Stimulated activated CD4-positive, alpha-beta T cell treated with anti-CD3 and anti-CD28 coated beads, Interleukin-15, amount 100 ng/mL, for 24 hours (primary cell): ENCODE measurements around the gene MRPS5.

Experiments used
- DNase-seq: peaks from one replicate; pipeline ENCODE4 v3.0.0-alpha.2; 2020

The MRPS5 gene

GRCh38 chr2:95058989-95059641 is 62.5 kb downstream of the MRPS5 start:
- no peak for DNase-seq

GRCh38 chr2:95058466-95058988 is 63.1 kb downstream of the MRPS5 start:
- DNase-seq = no peak

GRCh38 chr2:95057535-95058370 is 63.9 kb downstream of the MRPS5 start:
- DNase-seq = no peak

- no peak for DNase-seq
Measured at GRCh38 chr2:95056461-95057459, 64.8 kb downstream of the MRPS5 start.

- no peak for DNase-seq
Measured at GRCh38 chr2:95056044-95056443, 65.6 kb downstream of the MRPS5 start.

GRCh38 chr2:95055262-95055661 is 66.3 kb downstream of the MRPS5 start:
- no peak for DNase-seq

- no peak for DNase-seq
Measured at GRCh38 chr2:95054016-95054415, 67.6 kb downstream of the MRPS5 start.

GRCh38 chr2:95053543-95053942 is 68.1 kb downstream of the MRPS5 start:
- no peak for DNase-seq

GRCh38 chr2:95052804-95053479 is 68.7 kb downstream of the MRPS5 start:
- no peak for DNase-seq

GRCh38 chr2:95052307-95052706 is 69.3 kb downstream of the MRPS5 start:
- no peak for DNase-seq

- DNase-seq = no peak
Measured at GRCh38 chr2:95051626-95052025, 70.0 kb downstream of the MRPS5 start.

- DNase-seq = peak; percentile 22
Measured at GRCh38 chr2:95050385-95051300, 71.0 kb downstream of the MRPS5 start.

GRCh38 chr2:95049961-95050360 is 71.6 kb downstream of the MRPS5 start:
- DNase-seq = no peak

GRCh38 chr2:95049683-95049955 is 72.0 kb downstream of the MRPS5 start:
- DNase-seq = no peak

GRCh38 chr2:95048825-95049682 is 72.6 kb downstream of the MRPS5 start:
- no peak for DNase-seq

GRCh38 chr2:95047629-95048510 is 73.7 kb downstream of the MRPS5 start:
- DNase-seq = no peak

GRCh38 chr2:95046371-95047112 is 75.1 kb downstream of the MRPS5 start:
- no peak for DNase-seq

- DNase-seq = no peak
Measured at GRCh38 chr2:95044601-95045000, 77.0 kb downstream of the MRPS5 start.
